GM23338 (cell line): ENCODE data around the gene FXYD6. TPM values are rescaled to one million over a fixed set of nuclear protein-coding genes. Genes with fewer than 3 reads are reported as not detected.

Source experiments
- ATAC-seq: fragments of 200-7000 bp; cut with Tn5 transposase; 3 replicates; pipeline ENCODE4 v1.9.1; 2020
- DNase-seq: peaks from one replicate; pipeline ENCODE4 v3.0.0-alpha.2; 2015; ENCODE audit warnings: low spot score
- H2AFZ ChIP-seq: fragments of 200-600 bp; sonication (generic); 2 replicates; pipeline ENCODE4 v1.8.0; 2016; ENCODE audit warnings: antibody characterized with exemption, mild to moderate bottlenecking, moderate library complexity
- H3F3A ChIP-seq: fragments of 200-600 bp; sonication (generic); replicated peaks from 2 replicates; pipeline ENCODE4 v1.8.0; 2017; ENCODE audit warnings: antibody characterized with exemption, mixed run types, low read depth
- H3K27ac ChIP-seq: fragments of 200-600 bp; sonication (generic); 2 replicates; pipeline ENCODE4 v1.6.1; 2016; ENCODE audit warnings: low read depth
- H3K27me3 ChIP-seq: fragments of 200-600 bp; sonication (generic); 2 replicates; pipeline ENCODE4 v1.8.0; 2016; ENCODE audit warnings: mild to moderate bottlenecking, mixed run types, moderate library complexity; ENCODE audit not compliant: insufficient read depth
- H3K36me3 ChIP-seq: fragments of 200-600 bp; sonication (generic); 2 replicates; pipeline ENCODE4 v1.8.0; 2016; ENCODE audit warnings: mild to moderate bottlenecking; ENCODE audit not compliant: insufficient read depth
- H3K4me1 ChIP-seq: fragments of 200-600 bp; sonication (generic); 2 replicates; pipeline ENCODE4 v1.8.0; 2016; ENCODE audit warnings: mild to moderate bottlenecking, moderate library complexity; ENCODE audit not compliant: insufficient read depth
- H3K4me2 ChIP-seq: fragments of 200-600 bp; sonication (generic); 2 replicates; pipeline ENCODE4 v1.7.1; 2017; ENCODE audit warnings: mixed run types
- H3K4me3 ChIP-seq: fragments of 200-600 bp; sonication (generic); 2 replicates; pipeline ENCODE4 v1.6.1; 2016; ENCODE audit warnings: mixed run types
- H3K79me2 ChIP-seq: fragments of 200-600 bp; sonication (generic); replicated peaks from 2 replicates; pipeline ENCODE4 v1.8.0; 2017; ENCODE audit warnings: mild to moderate bottlenecking; ENCODE audit not compliant: insufficient read depth
- H3K9me2 ChIP-seq: fragments of 200-600 bp; sonication (generic); 2 replicates; pipeline ENCODE4 v1.8.0; 2017; ENCODE audit not compliant: insufficient read depth
- H4K20me1 ChIP-seq: fragments of 200-600 bp; sonication (generic); replicated peaks from 2 replicates; pipeline ENCODE4 v1.8.0; 2017; ENCODE audit warnings: mild to moderate bottlenecking; ENCODE audit not compliant: insufficient read depth
- H3K27ac Mint-ChIP-seq: 2 replicates; pipeline ENCODE4 v1.8.0; 2020; ENCODE audit warnings: inconsistent platforms, mild to moderate bottlenecking, moderate library complexity, mixed read lengths
- H3K27me3 Mint-ChIP-seq: 3 replicates; pipeline ENCODE4 v1.8.0; 2022; ENCODE audit warnings: low read depth, mild to moderate bottlenecking, moderate library complexity, mixed read lengths, inconsistent platforms; ENCODE audit not compliant: insufficient read depth, poor library complexity
- H3K36me3 Mint-ChIP-seq: 3 replicates; pipeline ENCODE4 v1.8.0; 2021; ENCODE audit warnings: low read depth, mild to moderate bottlenecking, inconsistent platforms, moderate library complexity, mixed read lengths
- H3K4me1 Mint-ChIP-seq: 3 replicates; pipeline ENCODE4 v1.8.0; 2020; ENCODE audit warnings: mild to moderate bottlenecking, inconsistent platforms, mixed read lengths
- H3K4me3 Mint-ChIP-seq: 3 replicates; pipeline ENCODE4 v1.8.0; 2021; ENCODE audit warnings: moderate library complexity, mild to moderate bottlenecking, inconsistent platforms, mixed read lengths
- H3K9me3 Mint-ChIP-seq: 3 replicates; pipeline ENCODE4 v1.8.0; 2020; ENCODE audit warnings: moderate library complexity, mild to moderate bottlenecking, inconsistent platforms, mixed read lengths
- ETS1 ChIP-seq: IDR thresholded peaks from 2 replicates; pipeline ENCODE4 v1.6.1; 2016; ENCODE audit warnings: antibody characterized with exemption
- EZH2 ChIP-seq: fragments of 200-600 bp; sonication (generic); IDR thresholded peaks from one replicate; pipeline ENCODE4 v1.8.0; 2017; ENCODE audit warnings: antibody characterized with exemption, mild to moderate bottlenecking, low read depth; ENCODE audit not compliant: unreplicated experiment
- EZH2phosphoT487 ChIP-seq: fragments of 200-600 bp; sonication (generic); IDR thresholded peaks from one replicate; pipeline ENCODE4 v1.8.1; 2018; ENCODE audit warnings: antibody characterized with exemption; ENCODE audit not compliant: unreplicated experiment
- NANOG ChIP-seq: IDR thresholded peaks from 2 replicates; pipeline ENCODE4 v1.6.1; 2016; ENCODE audit warnings: antibody characterized with exemption, borderline replicate concordance
- POLR2AphosphoS5 ChIP-seq: IDR thresholded peaks from 2 replicates; pipeline ENCODE4 v1.6.1; 2016; ENCODE audit warnings: antibody characterized with exemption, low read depth
- REST ChIP-seq: IDR thresholded peaks from one replicate; pipeline ENCODE4 v1.6.1; 2018; ENCODE audit warnings: antibody characterized with exemption; ENCODE audit not compliant: unreplicated experiment
- ZNF114 ChIP-seq: fragments of 250-450 bp; sonication (Bioruptor Pico); IDR thresholded peaks from 2 replicates; pipeline ENCODE4 v1.5.0; 2020; ENCODE audit warnings: mild to moderate bottlenecking, moderate library complexity
- ZNF331 ChIP-seq: fragments of 250-450 bp; sonication (Bioruptor Pico); IDR thresholded peaks from 2 replicates; pipeline ENCODE4 v1.5.0; 2020; ENCODE audit warnings: low read depth, mild to moderate bottlenecking, moderate library complexity
- ZNF462 ChIP-seq: fragments of 250-450 bp; sonication (Bioruptor Pico); IDR thresholded peaks from 2 replicates; pipeline ENCODE4 v1.5.0; 2020; ENCODE audit warnings: mild to moderate bottlenecking, moderate library complexity
- polyA plus RNA-seq: library from polyadenylated mRNA; unstranded; fragments of >200 nt; fragmentation: Nextera tagmentation; extraction: Ambion mirVana; gene quantifications from 2 replicates; pipeline ENCODE4 v1.2.1, GENCODE V29; 2016
- total RNA-seq: library from RNA; depleted of rRNA; stranded (reverse); fragments of >200 nt; shearing (Covaris generic); gene quantifications from 2 replicates; pipeline ENCODE4 v1.2.3, GENCODE V29; 2014

Gene FXYD6
- total and polyA plus RNA-seq, 2 experiments from 2014 or later = 26.2 to 30.7 TPM

GRCh38 chr11:117794772-117795629 is 81.5 kb downstream of the FXYD6 start:
- Histone ChIP-seq H3K4me3 (peak overlapping the region; percentile 71), H4K20me1 (no peaks in the 10 kb centered on the region), H3K27me3 (peaks cover 71% of the 10 kb centered on the region), H3K4me1 (peaks cover 10% of the 10 kb centered on the region; the same call in 1 of the 2 replicates), H3K9me2 (no peaks in the 10 kb centered on the region), H3K36me3 (no peaks in the 10 kb centered on the region), H3F3A (no peaks in the 10 kb centered on the region), H3K79me2 (no peaks in the 10 kb centered on the region), H2AFZ (peak overlapping the region; percentile 92), H3K27ac (no peak overlapping the region), H3K4me2 (peak overlapping the region; percentile 94)
- peaks cover 62% of the 10 kb centered on the region for H3K27me3 Mint-ChIP-seq
- peak; percentile 9 for ATAC-seq
- H3K9me3 Mint-ChIP-seq = no peaks in the 10 kb centered on the region
- TF ChIP-seq NANOG = no peak
- TF ChIP-seq POLR2AphosphoS5 = no peak
- TF ChIP-seq EZH2phosphoT487 = no peak
- no peak for TF ChIP-seq ETS1
- no peak for TF ChIP-seq ZNF331
- TF ChIP-seq REST = no peak
- TF ChIP-seq ZNF462 (CRISPR knock-in tag) = no peak
- peak; percentile 46 for TF ChIP-seq EZH2
- TF ChIP-seq ZNF114 (CRISPR knock-in tag) = no peak
- H3K4me1 Mint-ChIP-seq = peaks cover 26% of the 10 kb centered on the region
- DNase-seq = peak; percentile 32
- H3K36me3 Mint-ChIP-seq = no peaks in the 10 kb centered on the region
- H3K4me3 Mint-ChIP-seq = peak overlapping the region; percentile 79
- H3K27ac Mint-ChIP-seq = no peak overlapping the region
